ENCODE results near the gene MUC4.

- no peak for TF ChIP-seq CTCF (IDR thresholded peaks at IDR 0.05; ENCODE audit: low read depth, low read length, poor library complexity, severe bottlenecking)
- no peak for TF ChIP-seq EZH2phosphoT487 (IDR thresholded peaks at IDR 0.05; ENCODE audit: borderline replicate concordance, low read length)
Measured at GRCh38 chr3:195738274-195739044, 73.3 kb downstream of the MUC4 start.
